H9 (cell line): Measurements from ENCODE around the gene ICAM4. TPM values are rescaled to one million over a fixed set of nuclear protein-coding genes. Genes with fewer than 3 reads are reported as not detected.
A peak's percentile ranks its signal among the peaks of the same experiment; 100 is the strongest.

ENCODE experiments used
- DNase-seq: peaks from one replicate; pipeline ENCODE4 v3.0.0-alpha.2; 2017
- H2AFZ ChIP-seq: one replicate; pipeline ENCODE4 v1.6.1; 2013; ENCODE audit warnings: mild to moderate bottlenecking, low read length, control low read depth, moderate library complexity
- H2AK5ac ChIP-seq: 2 replicates; pipeline ENCODE4 v1.6.1; 2013; ENCODE audit warnings: low read length, control low read depth, mixed read lengths; ENCODE audit not compliant: insufficient read length
- H2BK120ac ChIP-seq: one replicate; pipeline ENCODE4 v1.6.1; 2013; ENCODE audit warnings: low read depth, mild to moderate bottlenecking, low read length, control low read depth, inconsistent platforms; ENCODE audit not compliant: poor library complexity, severe bottlenecking
- H2BK12ac ChIP-seq: 2 replicates; pipeline ENCODE4 v1.6.1; 2013; ENCODE audit warnings: low read length, control low read depth, mixed read lengths, low read depth; ENCODE audit not compliant: insufficient read length
- H2BK15ac ChIP-seq: 2 replicates; pipeline ENCODE4 v1.6.1; 2013; ENCODE audit warnings: low read depth, low read length, control low read depth
- H2BK20ac ChIP-seq: one replicate; pipeline ENCODE4 v1.6.1; 2013; ENCODE audit warnings: low read depth, mild to moderate bottlenecking, low read length, control low read depth, inconsistent platforms; ENCODE audit not compliant: poor library complexity, severe bottlenecking
- H2BK5ac ChIP-seq: 2 replicates; pipeline ENCODE4 v1.6.1; 2013; ENCODE audit warnings: low read length, control low read depth, mixed read lengths; ENCODE audit not compliant: insufficient read length
- H3K14ac ChIP-seq: 2 replicates; pipeline ENCODE4 v1.6.1; 2013; ENCODE audit warnings: low read length, control low read depth; ENCODE audit not compliant: insufficient read depth
- H3K18ac ChIP-seq: 2 replicates; pipeline ENCODE4 v1.6.1; 2013; ENCODE audit warnings: low read depth, mild to moderate bottlenecking, mixed read lengths, low read length, control low read depth; ENCODE audit not compliant: insufficient read length
- H3K23ac ChIP-seq: 2 replicates; pipeline ENCODE4 v1.6.1; 2013; ENCODE audit warnings: low read length, control low read depth, mixed read lengths, low read depth; ENCODE audit not compliant: insufficient read length
- H3K23me2 ChIP-seq: 2 replicates; pipeline ENCODE4 v1.6.1; 2013; ENCODE audit warnings: low read depth, mild to moderate bottlenecking, mixed read lengths, low read length, control low read depth; ENCODE audit not compliant: insufficient read length, poor library complexity, severe bottlenecking
- H3K27ac ChIP-seq: 2 replicates; pipeline ENCODE4 v1.5.1; 2013; ENCODE audit warnings: low read length, control low read depth, mixed read lengths, low read depth; ENCODE audit not compliant: insufficient read length
- H3K27me3 ChIP-seq: 2 replicates; pipeline ENCODE4 v1.6.1; 2013; ENCODE audit warnings: low read length, control low read depth, inconsistent platforms; ENCODE audit not compliant: insufficient read depth
- H3K4ac ChIP-seq: 2 replicates; pipeline ENCODE4 v1.6.1; 2013; ENCODE audit warnings: low read depth, mild to moderate bottlenecking, control low read depth, inconsistent platforms, low read length, moderate library complexity
- H3K4me1 ChIP-seq: 2 replicates; pipeline ENCODE4 v1.6.1; 2013; ENCODE audit warnings: low read length, control low read depth, inconsistent platforms; ENCODE audit not compliant: insufficient read depth
- H3K4me2 ChIP-seq: 2 replicates; pipeline ENCODE4 v1.6.1; 2013; ENCODE audit warnings: low read length, control low read depth, mixed read lengths; ENCODE audit not compliant: insufficient read length, insufficient read depth
- H3K56ac ChIP-seq: 2 replicates; pipeline ENCODE4 v1.6.1; 2013; ENCODE audit warnings: low read depth, mild to moderate bottlenecking, mixed read lengths, low read length, control low read depth; ENCODE audit not compliant: insufficient read length
- H3K79me1 ChIP-seq: 2 replicates; pipeline ENCODE4 v1.6.1; 2013; ENCODE audit warnings: low read depth, mild to moderate bottlenecking, moderate library complexity, low read length, control low read depth, inconsistent platforms; ENCODE audit not compliant: insufficient read depth, poor library complexity, severe bottlenecking
- H3K79me2 ChIP-seq: 2 replicates; pipeline ENCODE4 v1.6.1; 2013; ENCODE audit warnings: low read length, control low read depth, inconsistent platforms; ENCODE audit not compliant: insufficient read depth
- H3K9ac ChIP-seq: 2 replicates; pipeline ENCODE4 v1.6.1; 2013; ENCODE audit warnings: low read length, control low read depth, mixed read lengths; ENCODE audit not compliant: insufficient read length; ENCODE audit errors: extremely low read depth
- H3K9me3 ChIP-seq: one replicate; pipeline ENCODE4 v1.6.1; 2013; ENCODE audit warnings: low read depth, low read length, inconsistent platforms; ENCODE audit not compliant: control insufficient read depth
- H3T11ph ChIP-seq: one replicate; pipeline ENCODE4 v1.6.1; 2013; ENCODE audit warnings: mild to moderate bottlenecking, low read length, control low read depth, inconsistent platforms
- H4K20me1 ChIP-seq: one replicate; pipeline ENCODE4 v1.6.1; 2013; ENCODE audit not compliant: control insufficient read depth, insufficient read length, insufficient read depth
- H4K5ac ChIP-seq: 2 replicates; pipeline ENCODE4 v1.6.1; 2013; ENCODE audit warnings: low read depth, mild to moderate bottlenecking, mixed read lengths, low read length, control low read depth; ENCODE audit not compliant: insufficient read length
- H4K8ac ChIP-seq: replicated peaks from 2 replicates; pipeline ENCODE4 v1.6.1; 2013; ENCODE audit warnings: low read length, control low read depth, mixed read lengths, low read depth; ENCODE audit not compliant: insufficient read length
- H4K91ac ChIP-seq: 2 replicates; pipeline ENCODE4 v1.6.1; 2013; ENCODE audit warnings: low read depth, mild to moderate bottlenecking, moderate library complexity, mixed read lengths, low read length, control low read depth; ENCODE audit not compliant: insufficient read length
- H3K27ac Mint-ChIP-seq, 3 experiments: 2 replicates in 2 of 3; 3 replicates in 1 of 3; pipeline ENCODE4 v1.8.0; 2020 to 2021; ENCODE audit warnings: mixed read lengths in 3 of 3, mild to moderate bottlenecking in 1 of 3, moderate library complexity in 1 of 3
- H3K27me3 Mint-ChIP-seq: 2 replicates; pipeline ENCODE4 v1.8.0; 2021; ENCODE audit warnings: low read depth, mild to moderate bottlenecking, moderate library complexity, mixed read lengths
- H3K36me3 Mint-ChIP-seq, 3 experiments: 2 replicates in 2 of 3; 3 replicates in 1 of 3; pipeline ENCODE4 v1.8.0; 2020 to 2021; ENCODE audit warnings: low read depth in 3 of 3, mixed read lengths in 3 of 3; ENCODE audit not compliant: insufficient read depth in 1 of 3
- H3K4me1 Mint-ChIP-seq, 2 experiments: 2 replicates each; pipeline ENCODE4 v1.8.0; 2020; ENCODE audit warnings: mixed read lengths in 2 of 2
- H3K4me3 Mint-ChIP-seq, 2 experiments: 2 replicates in 1 of 2; 3 replicates in 1 of 2; pipeline ENCODE4 v1.8.0; 2020 to 2021; ENCODE audit warnings: mild to moderate bottlenecking in 2 of 2, mixed read lengths in 2 of 2, moderate library complexity in 1 of 2
- H3K9me3 Mint-ChIP-seq, 2 experiments: 2 replicates in 1 of 2; 3 replicates in 1 of 2; pipeline ENCODE4 v1.8.0; 2020; ENCODE audit warnings: mild to moderate bottlenecking in 2 of 2, mixed read lengths in 2 of 2, moderate library complexity in 1 of 2
- CTCF ChIP-seq: fragments of 200-600 bp; sonication (generic); conservative IDR thresholded peaks from 3 replicates; pipeline ENCODE4 v1.8.0; 2021; ENCODE audit warnings: antibody characterized with exemption, mild to moderate bottlenecking
- WGBS: extraction: QIAGEN DNeasy Blood & Tissue Kit; methylation state at CpG from one replicate; pipeline ENCODE4 v1.1.7; 2013; ENCODE audit warnings: missing lambda C conversion rate, low lambda C conversion rate, mixed read lengths; ENCODE audit not compliant: insufficient read length; ENCODE audit errors: extremely low coverage; 5-methylcytosine and 5-hydroxymethylcytosine counted together
- total RNA-seq: library from RNA; stranded (reverse); gene quantifications from 2 replicates; pipeline ENCODE4 v1.2.1, GENCODE V29; 2021

The ICAM4 gene
- total RNA-seq, 1 experiment from 2014 or later, result 1.1 TPM

GRCh38 chr19:10283301-10284064 is 3.3 kb upstream of the ICAM4 start:
- H3K36me3 Mint-ChIP-seq, result peaks cover 0 to 7% (median 0%) of the 10 kb centered on the region in 3 experiments; a peak in 3 of 7 replicates
- Histone ChIP-seq H3K9ac (no peak overlapping the region), H3K27ac (no peak overlapping the region), H2BK20ac (no peak overlapping the region), H2BK120ac (no peak overlapping the region), H3K4me1 (no peaks in the 10 kb centered on the region), H3K56ac (no peak overlapping the region), H3K23me2 (peaks cover 8% of the 10 kb centered on the region), H3K23ac (no peak overlapping the region), H2AFZ (no peak overlapping the region), H2AK5ac (no peak overlapping the region), H3T11ph (no peak overlapping the region), H4K5ac (no peak overlapping the region), H2BK15ac (no peak overlapping the region), H3K14ac (no peak overlapping the region; the same call in 1 of the 2 replicates), H3K79me1 (no peaks in the 10 kb centered on the region), H3K4me2 (no peak overlapping the region), H3K18ac (no peak overlapping the region), H4K20me1 (no peaks in the 10 kb centered on the region), H3K27me3 (peaks cover 10% of the 10 kb centered on the region; the same call in 1 of the 2 replicates), H4K91ac (no peak overlapping the region), H3K4ac (no peak overlapping the region), H3K9me3 (no peaks in the 10 kb centered on the region), H2BK12ac (no peak overlapping the region), H2BK5ac (no peak overlapping the region), H4K8ac (no peak overlapping the region), H3K79me2 (no peaks in the 10 kb centered on the region)
- DNase-seq, result no peak
- peaks cover 0 to 3% of the 10 kb centered on the region in 2 experiments; a peak in 2 of 5 replicates for H3K9me3 Mint-ChIP-seq
- H3K27ac Mint-ChIP-seq, result peak overlapping the region in 1 of 3 experiments; percentile 94; a peak in 1 of 7 replicates
- peaks cover under 1 to 21% of the 10 kb centered on the region in 2 experiments; a peak in 3 of 4 replicates for H3K4me1 Mint-ChIP-seq
- no peak overlapping the region for H3K4me3 Mint-ChIP-seq
- WGBS, result no CpG with 5 or more reads among the region's 23 CpGs
- H3K27me3 Mint-ChIP-seq, result peaks cover 37% of the 10 kb centered on the region
- no peak for TF ChIP-seq CTCF
